Ovary (tissue), 9 donors: ENCODE data around the gene WDR1. TPM values are rescaled to one million over a fixed set of nuclear protein-coding genes. Genes with fewer than 3 reads are reported as not detected.

Experiments
- DNase-seq, 5 donors: peaks; one replicate each; pipeline ENCODE4 v3.0.0-alpha.2; 2019 to 2020
- H3K27ac ChIP-seq, 2 donors: fragments of 200-600 bp; one replicate each; pipeline versions ENCODE4 v1.5.1 to v1.8.0; 2019 to 2022
- H3K27me3 ChIP-seq: fragments of 200-600 bp; one replicate; pipeline ENCODE4 v1.8.0; 2022
- H3K36me3 ChIP-seq: fragments of 200-600 bp; sonication (generic); one replicate; pipeline ENCODE4 v1.5.1; 2019
- H3K4me1 ChIP-seq: one replicate; pipeline ENCODE4 v1.8.1; 2013; ENCODE audit warnings: mild to moderate bottlenecking, moderate library complexity; ENCODE audit not compliant: insufficient read depth
- H3K4me3 ChIP-seq: fragments of 200-600 bp; sonication (generic); one replicate; pipeline ENCODE4 v1.5.1; 2017
- H3K9me3 ChIP-seq, 2 donors: fragments of 200-600 bp in 1 of 2; sonication (generic) in 1 of 2; one replicate each; pipeline versions ENCODE4 v1.5.1 to v1.8.1; 2013 to 2019; ENCODE audit warnings: mild to moderate bottlenecking in 1 of 2, moderate library complexity in 1 of 2
- CTCF ChIP-seq, 3 donors: fragments of 450-650 bp in 2 of 3; fragments of 200-600 bp in 1 of 3; IDR thresholded peaks; one replicate each; pipeline versions ENCODE4 v1.5.1 to v1.8.0; 2016 to 2022; ENCODE audit warnings: antibody characterized with exemption in 3 of 3, mild to moderate bottlenecking in 1 of 3
- EP300 ChIP-seq: sonication (generic); formaldehyde crosslinking; IDR thresholded peaks from one replicate; pipeline ENCODE4 v1.6.1; 2017; ENCODE audit warnings: antibody characterized with exemption
- POLR2A ChIP-seq: fragments of 450-650 bp; IDR thresholded peaks from one replicate; pipeline ENCODE4 v1.6.1; 2017; ENCODE audit warnings: antibody characterized with exemption, mild to moderate bottlenecking, moderate library complexity
- WGBS, 3 donors: extraction: QIAGEN DNeasy Blood & Tissue Kit in 1 of 3; methylation state at CpG; one replicate each; pipeline versions ENCODE4 v1.1.5 to v1.1.7; 2013 to 2017; 5-methylcytosine and 5-hydroxymethylcytosine counted together
- intact Hi-C, 4 donors: fragments of 100-400 bp; cut with DNase I; formaldehyde crosslinking; loops; one replicate each; pipeline versions ENCODE4 v1.11.0 to v1.15.1; 2022 to 2023
- polyA plus RNA-seq, 2 donors: library from polyadenylated mRNA; stranded (reverse); fragments of 200-250 nt in 1 of 2; fragments of 350-450 nt in 1 of 2; fragmentation: Illumina TruSeq in 1 of 2; extraction: RNeasy Lipid Tissue Mini Kit (QIAGEN cat#74804) in 1 of 2; gene quantifications; one replicate each; pipeline ENCODE4 v1.2.3, GENCODE V29; 2013 to 2014
- total RNA-seq, 7 donors: library from RNA; depleted of rRNA in 2 of 7; stranded (reverse); fragments of >200 nt in 2 of 7; fragmentation: NEBNext Ultra II Directional in 3 of 7; extraction: Animal tissue kit (Norgen Biotek cat#: 25700) in 3 of 7; gene quantifications; one replicate each; pipeline versions ENCODE4 v1.1.0 to v1.2.4, GENCODE V29; 2016 to 2023
- donor health status: DM: no; HTN: no; CAD: no; lungs with moderate emphysema.
- donor health status: DM: no; HTN: no; CAD: no.
- donor health status: Bipolar disorder and iron deficiency.
- donor health status: DM: yes; HTN: yes; CAD: no.
- donor health status: DM: no; HTN: no; CAD: no.
- donor health status: DM: yes; HTN: yes; CAD: no.

The WDR1 gene
- total and polyA plus RNA-seq, 9 donors, result 67.2 to 352 (median 260) TPM

- no peaks in the 10 kb centered on the region for H3K4me1 ChIP-seq
- H3K36me3 ChIP-seq, result no peaks in the 10 kb centered on the region
- no peaks in the 10 kb centered on the region for H3K9me3 ChIP-seq
- intact Hi-C loops, result no loop called here
- no peak for DNase-seq
- no peak overlapping the region for H3K4me3 ChIP-seq
- 88 to 92% (median 91%) methylated on average over 13 of the region's 13 CpGs for WGBS, 3 donors
- H3K27me3 ChIP-seq, result no peaks in the 10 kb centered on the region
- H3K27ac ChIP-seq, result no peak overlapping the region
- TF ChIP-seq EP300 (no peak), CTCF (IDR thresholded peaks at IDR 0.05) (no peak), POLR2A (no peak)
Measured at GRCh38 chr4:10074076-10074766, 42.4 kb downstream of the WDR1 start.

GRCh38 chr4:10072420-10073017, 44.1 kb downstream of the WDR1 start:
- Histone ChIP-seq H3K4me1 (no peaks in the 10 kb centered on the region), H3K4me3 (no peak overlapping the region), H3K27ac (no peak overlapping the region), H3K9me3 (no peaks in the 10 kb centered on the region), H3K27me3 (no peaks in the 10 kb centered on the region), H3K36me3 (no peaks in the 10 kb centered on the region)
- DNase-seq, result no peak
- TF ChIP-seq CTCF (IDR thresholded peaks at IDR 0.05), result no peak
- no peak for TF ChIP-seq POLR2A
- TF ChIP-seq EP300, result no peak
- intact Hi-C loops, result no loop called here
- 69 to 81% (median 72%) methylated on average over 7 of the region's 7 CpGs for WGBS, 3 donors

- DNase-seq, result no peak
- no peak overlapping the region for H3K4me3 ChIP-seq
- no peaks in the 10 kb centered on the region for H3K36me3 ChIP-seq
- no peaks in the 10 kb centered on the region for H3K9me3 ChIP-seq
- H3K27me3 ChIP-seq, result no peaks in the 10 kb centered on the region
- TF ChIP-seq POLR2A (no peak), EP300 (no peak), CTCF (IDR thresholded peaks at IDR 0.05) (no peak)
- intact Hi-C loops, result no loop called here
- WGBS, 3 donors, result 86 to 93% (median 87%) methylated on average over 12 of the region's 12 CpGs
- H3K4me1 ChIP-seq, result no peaks in the 10 kb centered on the region
- no peak overlapping the region for H3K27ac ChIP-seq
Measured at GRCh38 chr4:10069075-10069642, 47.4 kb downstream of the WDR1 start.

- intact Hi-C loops, result no loop called here
- Histone ChIP-seq H3K4me1 (no peaks in the 10 kb centered on the region), H3K4me3 (no peak overlapping the region), H3K27me3 (no peaks in the 10 kb centered on the region), H3K9me3 (no peaks in the 10 kb centered on the region), H3K36me3 (no peaks in the 10 kb centered on the region), H3K27ac (no peak overlapping the region)
- no peak for TF ChIP-seq EP300
- no peak for TF ChIP-seq CTCF (IDR thresholded peaks at IDR 0.05)
- TF ChIP-seq POLR2A, result no peak
- DNase-seq, result no peak
- 92 to 95% (median 92%) methylated on average over 15 of the region's 15 CpGs for WGBS, 3 donors
Measured at GRCh38 chr4:10066670-10067651, 49.6 kb downstream of the WDR1 start.
